ENCODE measurements around the gene GPR153. TPM values are rescaled to one million over a fixed set of nuclear protein-coding genes. Genes with fewer than 3 reads are reported as not detected.

Gene GPR153
- total and polyA plus RNA-seq, 8 donors: 0.19 to 5.1 (median 0.93) TPM

- intact Hi-C loops (cut with DNase I): no loop called here
Measured at GRCh38 chr1:6235296-6235677, 25.6 kb downstream of the GPR153 start.

GRCh38 chr1:6234502-6235295 lies 26.2 kb downstream of the GPR153 start:
- H3K36me3 ChIP-seq: peaks cover 0 to 13% (median 0%) of the 10 kb centered on the region in 3 donors
- no peak for TF ChIP-seq CTCF (IDR thresholded peaks at IDR 0.05)
- FAIRE-seq (no peak), ATAC-seq (peak in 1 of 4 donors; percentile 6), DNase-seq (peak in 1 of 6 donors; percentile 25)
- H3K9me3 ChIP-seq: no peaks in the 10 kb centered on the region
- H3K27me3 ChIP-seq: no peaks in the 10 kb centered on the region
- WGBS, 2 donors: 31 to 37% methylated on average over 20 of the region's 20 CpGs
- intact Hi-C loops (cut with DNase I): no loop called here
- peaks cover 0 to 11% (median 8%) of the 10 kb centered on the region in 3 donors for H3K4me1 ChIP-seq
- H3K4me3 ChIP-seq: peak overlapping the region; percentile 57 to 91 (median 84)
- no peak overlapping the region for H3K27ac ChIP-seq

More at GRCh38 chr1:6235296-6235677, 25.6 kb downstream of the GPR153 start:
- peaks cover 0 to 11% (median 8%) of the 10 kb centered on the region in 3 donors for H3K4me1 ChIP-seq
- DNase-seq (peak in 4 of 6 donors; percentile 28 to 79 (median 62)), ATAC-seq (peak in 2 of 4 donors; percentile 15 to 25), FAIRE-seq (no peak)
- peak overlapping the region in 1 of 4 donors; percentile 11 for H3K27ac ChIP-seq
- H3K36me3 ChIP-seq: peaks cover 0 to 8% (median 0%) of the 10 kb centered on the region in 3 donors
- 0 to 1% methylated on average over 28 to 30 of the region's 30 CpGs for WGBS, 2 donors
- H3K27me3 ChIP-seq: no peaks in the 10 kb centered on the region
- TF ChIP-seq CTCF (IDR thresholded peaks at IDR 0.05): no peak
- H3K4me3 ChIP-seq: peak overlapping the region; percentile 57 to 91 (median 84)
- no peaks in the 10 kb centered on the region for H3K9me3 ChIP-seq

- Histone ChIP-seq H3K4me3 (no peak overlapping the region), H3K27me3 (no peaks in the 10 kb centered on the region), H3K9me3 (no peaks in the 10 kb centered on the region), H3K27ac (no peak overlapping the region), H3K36me3 (peaks cover 0 to 17% (median 0%) of the 10 kb centered on the region in 3 donors), H3K4me1 (peaks cover 0 to 11% (median 8%) of the 10 kb centered on the region in 3 donors)
- intact Hi-C loops (cut with DNase I): no loop called here
- WGBS, 2 donors: 50 to 59% methylated on average over 1 of the region's 1 CpG
- DNase-seq (no peak), ATAC-seq (no peak), FAIRE-seq (no peak)
- TF ChIP-seq CTCF (IDR thresholded peaks at IDR 0.05): no peak
Measured at GRCh38 chr1:6233376-6233775, 27.5 kb downstream of the GPR153 start.

GRCh38 chr1:6225651-6226050 lies 35.2 kb downstream of the GPR153 start:
- no peak for TF ChIP-seq CTCF (IDR thresholded peaks at IDR 0.05)
- peaks cover 0 to 34% (median 7%) of the 10 kb centered on the region in 3 donors for H3K36me3 ChIP-seq
- no peak overlapping the region for H3K4me3 ChIP-seq
- WGBS, 2 donors: 94 to 95% methylated on average over 8 of the region's 8 CpGs
- no peaks in the 10 kb centered on the region for H3K27me3 ChIP-seq
- no peak for DNase-seq
- H3K27ac ChIP-seq: no peak overlapping the region
- no peak for FAIRE-seq
- H3K9me3 ChIP-seq: no peaks in the 10 kb centered on the region
- no peaks in the 10 kb centered on the region for H3K4me1 ChIP-seq
- no peak for ATAC-seq
- intact Hi-C loops (cut with DNase I): no loop called here

GRCh38 chr1:6224718-6225117 lies 36.2 kb downstream of the GPR153 start:
- ATAC-seq: no peak
- 77 to 82% methylated on average over 15 of the region's 15 CpGs for WGBS, 2 donors
- intact Hi-C loops (cut with DNase I): no loop called here

More at GRCh38 chr1:6224718-6225117, 36.2 kb downstream of the GPR153 start:
- DNase-seq: no peak
- H3K4me1 ChIP-seq: no peaks in the 10 kb centered on the region
- no peaks in the 10 kb centered on the region for H3K27me3 ChIP-seq
- no peaks in the 10 kb centered on the region for H3K9me3 ChIP-seq
- no peak for FAIRE-seq
- no peak overlapping the region for H3K4me3 ChIP-seq
- TF ChIP-seq CTCF (IDR thresholded peaks at IDR 0.05): no peak
- H3K27ac ChIP-seq: no peak overlapping the region
- peaks cover 0 to 26% (median 7%) of the 10 kb centered on the region in 3 donors for H3K36me3 ChIP-seq
